A172 (cell line): ENCODE results near the gene NR6A1. TPM values are rescaled to one million over a fixed set of nuclear protein-coding genes. Genes with fewer than 3 reads are reported as not detected.
A peak's percentile ranks its signal among the peaks of the same experiment; 100 is the strongest.

Experiments used
- DNase-seq: peaks from one replicate; pipeline ENCODE4 v3.0.0-alpha.2; 2015; ENCODE audit warnings: low spot score
- total RNA-seq: library from RNA; depleted of rRNA; stranded (reverse); fragments of >200 nt; shearing (Covaris generic); gene quantifications from 2 replicates; pipeline ENCODE4 v1.2.3, GENCODE V29; 2014; rRNA removed

The NR6A1 gene
- 0.28 and 1.2 TPM in 2 replicates for total RNA-seq

- DNase-seq, result peak; percentile 95
These were observed at the start of gene NR6A1 for GRCh38 chr9:124771021-124771866. NR6A1 (minus strand) TSS chr9:124771311.

- DNase-seq, result peak; percentile 98
These were observed 47.5 kb upstream of the NR6A1 start for GRCh38 chr9:124818431-124819281.

GRCh38 chr9:124815601-124816000, 44.5 kb upstream of the NR6A1 start:
- DNase-seq, result no peak

GRCh38 chr9:124814164-124814535, 43.0 kb upstream of the NR6A1 start:
- no peak for DNase-seq

GRCh38 chr9:124813501-124814163, 42.5 kb upstream of the NR6A1 start:
- DNase-seq, result peak; percentile 35

GRCh38 chr9:124813041-124813440, 41.9 kb upstream of the NR6A1 start:
- no peak for DNase-seq

- DNase-seq, result peak; percentile 100
These were observed 41.3 kb upstream of the NR6A1 start for GRCh38 chr9:124812441-124812876.

- DNase-seq, result peak; percentile 98
These were observed 39.7 kb upstream of the NR6A1 start for GRCh38 chr9:124810663-124811355.

GRCh38 chr9:124809741-124810500, 38.8 kb upstream of the NR6A1 start:
- DNase-seq, result no peak

- DNase-seq, result no peak
These were observed 38.1 kb upstream of the NR6A1 start for GRCh38 chr9:124809211-124809610.

GRCh38 chr9:124808246-124808956, 37.3 kb upstream of the NR6A1 start:
- no peak for DNase-seq

GRCh38 chr9:124805186-124805585, 34.1 kb upstream of the NR6A1 start:
- no peak for DNase-seq

- no peak for DNase-seq
These were observed 32.8 kb upstream of the NR6A1 start for GRCh38 chr9:124803911-124804310.

- no peak for DNase-seq
These were observed 31.3 kb upstream of the NR6A1 start for GRCh38 chr9:124802426-124802825.

GRCh38 chr9:124801356-124801755, 30.2 kb upstream of the NR6A1 start:
- DNase-seq, result no peak

GRCh38 chr9:124800306-124801259, 29.5 kb upstream of the NR6A1 start:
- peak; percentile 42 for DNase-seq

GRCh38 chr9:124799274-124800006, 28.3 kb upstream of the NR6A1 start:
- DNase-seq, result no peak
